CD4-positive, alpha-beta T cell (primary cell): ENCODE results near the gene RXRA. TPM values are rescaled to one million over a fixed set of nuclear protein-coding genes. Genes with fewer than 3 reads are reported as not detected.

Source experiments
- ATAC-seq: fragments of 200-7000 bp; cut with Tn5 transposase; one replicate; pipeline ENCODE4 v1.10.0; 2022; ENCODE audit warnings: mild to moderate bottlenecking; ENCODE audit not compliant: poor library complexity
- CTCF ChIA-PET: fragments of 350-600 bp; sonication (Branson Sonifier 250); formaldehyde crosslinking; loops from one replicate; lab custom pipeline; 2021; ENCODE audit warnings: antibody characterized with exemption, inconsistent platforms; lab: Charles Lee
- POLR2A ChIA-PET: fragments of 350-600 bp; sonication (Branson Sonifier 250); formaldehyde crosslinking; loops from one replicate; lab custom pipeline; 2021; ENCODE audit warnings: antibody characterized with exemption, inconsistent platforms; lab: Charles Lee
- DNase-seq, 14 experiments: peaks; one replicate each; pipeline ENCODE4 v3.0.0-alpha.2; 2013 to 2020; ENCODE audit warnings: mixed read lengths in 2 of 14
- H3K27ac ChIP-seq, 2 donors: one replicate each; pipeline versions ENCODE4 v1.5.1 to v1.7.0; 2013; ENCODE audit warnings: low read length in 2 of 2, low read depth in 1 of 2, mild to moderate bottlenecking in 1 of 2
- H3K27me3 ChIP-seq, 2 experiments: 1 replicate in 1 of 2; 2 replicates in 1 of 2; pipeline versions ENCODE4 v1.6.1 to v1.7.0; 2013; ENCODE audit warnings: low read length in 2 of 2, control low read depth in 1 of 2, mild to moderate bottlenecking in 1 of 2, moderate library complexity in 1 of 2; ENCODE audit not compliant: insufficient read depth in 2 of 2, control insufficient read depth in 1 of 2
- H3K36me3 ChIP-seq: one replicate; pipeline ENCODE4 v1.6.1; 2013; ENCODE audit warnings: low read length, control low read depth; ENCODE audit not compliant: insufficient read depth
- H3K4me1 ChIP-seq: one replicate; pipeline ENCODE4 v1.6.1; 2013; ENCODE audit warnings: low read length, control low read depth; ENCODE audit not compliant: insufficient read depth
- H3K4me3 ChIP-seq: one replicate; pipeline ENCODE4 v1.5.1; 2013; ENCODE audit warnings: mild to moderate bottlenecking, low read length, moderate library complexity
- H3K9me3 ChIP-seq, 2 experiments: 1 replicate in 1 of 2; 2 replicates in 1 of 2; pipeline versions ENCODE4 v1.6.1 to v1.7.0; 2013; ENCODE audit warnings: low read length in 2 of 2, mild to moderate bottlenecking in 2 of 2, control low read depth in 1 of 2, moderate library complexity in 1 of 2; ENCODE audit not compliant: control insufficient read depth in 1 of 2, insufficient read depth in 1 of 2
- H3K27ac Mint-ChIP-seq: one replicate; pipeline ENCODE4 v1.8.0; 2020; ENCODE audit warnings: mixed read lengths
- H3K27me3 Mint-ChIP-seq: one replicate; pipeline ENCODE4 v1.8.0; 2021; ENCODE audit warnings: mixed read lengths
- H3K36me3 Mint-ChIP-seq: one replicate; pipeline ENCODE4 v1.8.0; 2021; ENCODE audit warnings: low read depth, mixed read lengths
- H3K4me1 Mint-ChIP-seq: one replicate; pipeline ENCODE4 v1.8.0; 2021; ENCODE audit warnings: low read depth, mixed read lengths
- H3K4me3 Mint-ChIP-seq: one replicate; pipeline ENCODE4 v1.8.0; 2020; ENCODE audit warnings: mild to moderate bottlenecking, mixed read lengths
- H3K9me3 Mint-ChIP-seq: one replicate; pipeline ENCODE4 v1.8.0; 2020; ENCODE audit warnings: mixed read lengths
- intact Hi-C, 2 experiments: fragments of 100-400 bp; cut with DNase I in 1 of 2; cut with micrococcal nuclease in 1 of 2; formaldehyde crosslinking; loops; one replicate each; pipeline versions ENCODE4 v1.15.1 to v1.9.0; 2023 to 2025; cut with DNase I, micrococcal nuclease
- total RNA-seq, 174 experiments: library from RNA in 2 of 174; stranded (reverse) in 2 of 174; gene quantifications; one replicate each; pipeline ENCODE4 v1.2.3 and lab custom pipeline; 2021 to 2026
- TF ChIP-seq, protein P1 (sequence below): fragments of 200-600 bp; IDR thresholded peaks from one replicate; pipeline ENCODE4 v1.8.0; 2022; ENCODE audit warnings: antibody characterized with exemption, mild to moderate bottlenecking

Gene RXRA
- total RNA-seq, 2 experiments from 2014 or later = 7.3 to 8.4 TPM

DNA sequence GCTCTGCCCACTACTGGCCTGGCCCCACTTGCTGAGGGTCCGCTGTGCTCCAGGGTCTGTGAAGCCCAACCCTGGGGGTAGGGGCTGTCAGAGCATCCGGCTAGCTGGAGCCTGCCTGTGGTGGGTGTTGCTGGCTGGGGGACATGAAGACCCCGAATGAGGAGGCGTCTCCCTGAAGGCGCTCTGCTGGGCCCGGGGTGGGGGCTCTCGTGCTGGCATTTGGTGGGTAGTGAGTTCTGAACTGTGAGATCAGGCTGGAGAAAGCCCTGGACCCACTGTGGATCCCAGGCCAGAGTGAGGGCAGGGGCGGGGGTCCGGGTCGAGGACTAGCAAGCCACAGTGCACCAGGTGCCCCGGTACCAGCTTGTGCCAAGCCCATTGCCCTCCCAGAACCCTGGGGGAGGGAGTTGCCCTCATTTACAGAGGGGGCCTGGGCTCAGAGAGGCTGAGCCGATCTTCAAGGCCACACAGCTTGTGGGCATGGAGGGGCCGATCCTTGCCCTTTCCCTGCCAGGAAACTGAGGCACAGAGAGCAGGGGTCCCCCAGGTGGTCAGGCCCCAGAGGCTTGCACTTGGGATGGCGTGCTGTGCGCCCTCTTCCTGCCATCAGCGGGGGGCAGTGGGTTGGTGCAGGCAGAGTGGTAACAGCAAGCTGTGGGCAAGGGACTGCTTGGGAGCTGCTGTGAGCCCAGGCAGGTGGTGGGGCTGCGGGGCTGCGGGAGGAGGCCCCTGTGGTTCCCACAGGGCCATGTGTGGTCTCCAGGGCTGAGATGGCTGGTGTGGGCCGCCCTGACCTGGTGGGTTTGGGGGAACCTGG, 15.9 kb downstream of the RXRA start:
- Histone ChIP-seq H3K36me3 (no peaks in the 10 kb centered on the region), H3K27me3 (no peaks in the 10 kb centered on the region), H3K27ac (no peak overlapping the region), H3K4me3 (no peak overlapping the region), H3K4me1 (peaks cover 40% of the 10 kb centered on the region), H3K9me3 (no peaks in the 10 kb centered on the region)
- Mint-ChIP-seq H3K9me3 (no peaks in the 10 kb centered on the region), H3K27ac (no peak overlapping the region), H3K4me3 (no peak overlapping the region), H3K27me3 (no peaks in the 10 kb centered on the region), H3K4me1 (peaks cover 21% of the 10 kb centered on the region), H3K36me3 (no peaks in the 10 kb centered on the region)
- ChIA-PET CTCF (no interaction called here), POLR2A (no interaction called here)
- ATAC-seq (no peak), DNase-seq (no peak)
- TF ChIP-seq, protein P1, sequence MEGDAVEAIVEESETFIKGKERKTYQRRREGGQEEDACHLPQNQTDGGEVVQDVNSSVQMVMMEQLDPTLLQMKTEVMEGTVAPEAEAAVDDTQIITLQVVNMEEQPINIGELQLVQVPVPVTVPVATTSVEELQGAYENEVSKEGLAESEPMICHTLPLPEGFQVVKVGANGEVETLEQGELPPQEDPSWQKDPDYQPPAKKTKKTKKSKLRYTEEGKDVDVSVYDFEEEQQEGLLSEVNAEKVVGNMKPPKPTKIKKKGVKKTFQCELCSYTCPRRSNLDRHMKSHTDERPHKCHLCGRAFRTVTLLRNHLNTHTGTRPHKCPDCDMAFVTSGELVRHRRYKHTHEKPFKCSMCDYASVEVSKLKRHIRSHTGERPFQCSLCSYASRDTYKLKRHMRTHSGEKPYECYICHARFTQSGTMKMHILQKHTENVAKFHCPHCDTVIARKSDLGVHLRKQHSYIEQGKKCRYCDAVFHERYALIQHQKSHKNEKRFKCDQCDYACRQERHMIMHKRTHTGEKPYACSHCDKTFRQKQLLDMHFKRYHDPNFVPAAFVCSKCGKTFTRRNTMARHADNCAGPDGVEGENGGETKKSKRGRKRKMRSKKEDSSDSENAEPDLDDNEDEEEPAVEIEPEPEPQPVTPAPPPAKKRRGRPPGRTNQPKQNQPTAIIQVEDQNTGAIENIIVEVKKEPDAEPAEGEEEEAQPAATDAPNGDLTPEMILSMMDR = no peak
- intact Hi-C loops = no loop called here

DNA sequence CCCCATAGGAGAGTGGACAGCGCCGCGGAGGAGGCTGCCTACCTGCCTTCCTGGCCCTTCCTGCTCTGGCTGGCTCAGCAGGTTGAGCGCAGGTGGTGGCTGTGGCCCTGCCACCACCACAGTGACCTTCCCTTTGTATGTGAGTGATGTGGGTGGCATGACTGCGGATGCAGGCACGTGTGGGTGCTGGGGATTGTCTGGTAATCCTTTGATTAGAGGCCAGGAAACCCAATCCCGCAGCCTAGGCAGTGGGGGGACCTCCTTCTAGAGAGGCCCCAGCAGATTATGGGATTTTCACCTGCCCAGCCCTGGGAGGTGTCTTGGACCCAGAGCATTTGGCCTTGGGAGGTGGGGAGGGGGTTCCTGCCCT, 16.5 kb downstream of the RXRA start:
- Histone ChIP-seq H3K27me3 (no peaks in the 10 kb centered on the region), H3K27ac (no peak overlapping the region), H3K9me3 (no peaks in the 10 kb centered on the region), H3K4me1 (peaks cover 40% of the 10 kb centered on the region), H3K36me3 (no peaks in the 10 kb centered on the region), H3K4me3 (no peak overlapping the region)
- Mint-ChIP-seq H3K4me1 (peaks cover 15% of the 10 kb centered on the region), H3K27me3 (no peaks in the 10 kb centered on the region), H3K9me3 (no peaks in the 10 kb centered on the region), H3K27ac (no peak overlapping the region), H3K4me3 (no peak overlapping the region), H3K36me3 (no peaks in the 10 kb centered on the region)
- ATAC-seq (no peak), DNase-seq (no peak)
- POLR2A ChIA-PET = no interaction called here
- TF ChIP-seq, protein P1 = no peak
- CTCF ChIA-PET = no interaction called here
- intact Hi-C loops = no loop called here

DNA sequence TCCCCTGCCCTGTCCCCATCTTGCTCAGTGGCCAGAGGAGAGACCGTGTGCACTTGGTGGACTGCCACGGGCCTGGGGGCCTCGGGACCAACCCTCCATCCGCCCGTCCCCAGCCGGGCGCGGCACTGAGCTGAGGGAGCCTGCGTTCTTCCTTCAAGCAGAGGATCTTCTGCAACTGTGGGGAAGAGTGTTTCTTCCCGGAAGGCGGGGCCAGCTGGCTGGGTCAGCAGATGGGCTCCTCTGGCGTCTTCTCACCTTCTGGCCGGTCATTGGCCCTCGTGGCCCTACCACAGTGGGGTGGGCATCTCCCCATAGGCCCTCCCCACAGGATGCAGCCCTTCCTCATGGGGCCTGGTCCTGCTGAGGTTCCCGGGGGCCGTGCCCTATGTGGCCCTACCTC, 17.4 kb downstream of the RXRA start:
- Mint-ChIP-seq H3K36me3 (no peaks in the 10 kb centered on the region), H3K4me1 (peaks cover 14% of the 10 kb centered on the region), H3K27ac (no peak overlapping the region), H3K4me3 (no peak overlapping the region), H3K9me3 (no peaks in the 10 kb centered on the region), H3K27me3 (no peaks in the 10 kb centered on the region)
- ATAC-seq (no peak), DNase-seq (no peak)
- Histone ChIP-seq H3K9me3 (no peaks in the 10 kb centered on the region), H3K27me3 (no peaks in the 10 kb centered on the region), H3K36me3 (no peaks in the 10 kb centered on the region), H3K4me1 (peaks cover 40% of the 10 kb centered on the region), H3K27ac (no peak overlapping the region), H3K4me3 (no peak overlapping the region)
- ChIA-PET CTCF (no interaction called here), POLR2A (no interaction called here)
- TF ChIP-seq, protein P1 = no peak
- intact Hi-C loops = no loop called here
